GM04503 (cell line): ENCODE measurements around the gene HADHA.

Experiments used
- DNase-seq: peaks from one replicate; pipeline ENCODE4 v3.0.0-alpha.2; 2012; ENCODE audit warnings: low read depth

HADHA gene

DNA sequence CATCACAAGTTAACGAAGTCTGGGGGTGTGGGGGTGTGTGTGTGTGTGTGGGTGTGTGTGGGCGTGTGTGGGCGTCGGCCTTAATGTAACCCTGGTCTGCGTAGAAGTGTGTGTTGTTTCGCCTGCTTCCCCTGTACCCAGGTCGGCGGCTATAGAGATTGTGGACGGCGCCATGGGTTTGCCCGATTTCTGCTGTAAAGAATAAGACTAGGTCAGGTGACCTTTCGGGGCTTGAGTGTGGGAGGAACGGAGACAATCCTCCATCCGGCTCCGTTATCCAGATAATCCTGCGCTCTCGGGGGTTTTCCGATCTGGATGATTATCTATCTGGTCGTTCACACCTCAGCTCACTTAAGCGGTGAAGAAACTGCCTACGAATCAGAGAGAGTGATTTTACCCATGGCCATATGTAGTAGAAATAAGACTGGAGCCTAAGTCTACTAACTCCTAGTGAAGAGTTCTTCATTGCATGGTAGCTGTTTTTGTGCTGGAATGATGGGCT lies 850 bp upstream of the HADHA start:
- no peak for DNase-seq

DNA sequence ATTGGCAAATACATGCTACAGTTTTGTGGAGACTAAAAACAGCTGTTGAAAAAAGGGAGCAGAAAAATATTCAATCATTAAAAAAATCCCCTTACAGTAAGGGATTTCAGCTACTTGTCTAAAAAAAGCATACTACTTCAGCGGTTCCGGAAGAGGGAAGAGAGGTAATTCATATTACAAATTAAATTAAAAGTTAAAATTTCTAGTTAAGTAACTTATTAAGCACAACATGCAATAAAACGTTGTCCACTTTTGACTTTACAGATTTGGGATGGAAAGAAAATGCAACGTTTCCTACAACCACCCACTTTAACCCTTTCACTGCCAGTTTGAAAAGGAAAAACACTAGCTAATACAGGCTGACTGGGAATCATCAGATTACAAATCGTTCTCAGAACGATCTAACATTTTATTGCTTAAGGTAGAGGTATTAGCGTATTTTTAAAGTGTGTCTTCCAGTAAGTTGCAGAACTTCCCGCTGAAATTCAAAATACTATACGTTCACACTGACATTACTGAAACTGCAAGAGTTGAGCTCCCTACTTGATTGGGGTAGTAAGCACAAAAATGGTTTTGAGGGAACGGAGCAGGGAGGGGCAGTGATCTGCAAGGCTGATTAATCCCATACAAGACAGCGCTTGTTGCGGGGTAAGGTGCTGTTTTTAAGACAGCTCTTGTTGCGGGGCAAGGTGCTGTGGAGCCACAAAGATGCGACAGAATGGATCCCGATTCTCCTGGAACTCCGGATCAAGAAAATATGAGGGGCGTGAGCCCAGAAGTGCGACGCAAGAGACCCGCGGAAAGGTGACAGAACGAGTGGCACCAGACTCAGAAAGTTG lies 743 bp downstream of the HADHA start:
- no peak for DNase-seq

DNA sequence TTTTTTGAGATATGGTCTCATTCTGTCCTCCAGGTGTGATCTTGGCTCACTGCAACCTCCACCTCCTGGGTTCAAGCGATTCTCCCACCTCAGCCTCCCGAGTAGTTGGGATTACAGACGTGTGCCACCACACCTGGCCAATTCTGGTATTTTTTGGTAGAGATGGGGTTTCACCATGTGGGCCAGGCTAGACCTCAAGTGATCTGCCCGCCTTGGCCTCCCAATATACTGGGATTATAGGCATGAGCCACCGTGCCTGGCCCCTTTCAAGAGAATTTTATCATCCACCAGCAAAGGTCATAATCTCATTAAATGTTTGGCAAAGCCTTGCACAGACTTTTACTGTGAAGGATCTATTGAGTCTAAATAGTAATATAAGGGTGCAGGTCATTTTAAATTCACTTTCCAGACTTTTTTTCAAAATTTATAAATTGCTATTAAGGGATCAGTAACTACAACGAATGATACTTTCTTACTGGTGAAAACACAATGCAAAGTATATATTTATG lies 2.5 kb downstream of the HADHA start:
- DNase-seq = no peak

DNA sequence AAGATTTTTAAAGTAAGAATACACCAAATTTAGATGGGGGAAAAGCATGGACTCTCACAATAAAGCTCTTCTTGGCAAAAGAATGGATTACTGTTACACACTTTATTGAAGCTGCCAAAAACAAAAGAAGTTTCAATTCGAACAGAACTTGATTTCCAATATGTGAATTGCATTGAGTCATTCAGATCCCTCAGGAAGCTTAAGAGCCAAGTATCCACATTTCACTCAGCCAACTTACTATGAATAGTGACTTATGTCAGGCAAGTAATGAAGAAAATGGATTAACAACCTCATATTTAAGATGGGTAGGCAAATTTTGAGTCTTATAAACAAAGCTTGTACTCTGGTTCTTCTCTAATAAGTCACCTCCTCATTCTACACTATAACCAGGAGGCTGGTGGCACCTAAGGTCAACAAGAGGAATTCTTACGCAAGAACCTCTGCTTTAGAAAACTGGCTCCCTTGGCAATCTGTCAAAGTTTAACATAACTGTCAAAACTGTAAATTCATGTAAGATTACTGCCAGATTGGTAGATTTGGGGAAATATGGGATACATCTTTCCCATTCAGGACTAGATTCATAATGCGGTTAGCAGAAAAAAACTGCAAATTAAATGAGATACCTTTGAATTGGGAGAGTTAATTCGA lies 6.0 kb downstream of the HADHA start:
- DNase-seq = no peak

DNA sequence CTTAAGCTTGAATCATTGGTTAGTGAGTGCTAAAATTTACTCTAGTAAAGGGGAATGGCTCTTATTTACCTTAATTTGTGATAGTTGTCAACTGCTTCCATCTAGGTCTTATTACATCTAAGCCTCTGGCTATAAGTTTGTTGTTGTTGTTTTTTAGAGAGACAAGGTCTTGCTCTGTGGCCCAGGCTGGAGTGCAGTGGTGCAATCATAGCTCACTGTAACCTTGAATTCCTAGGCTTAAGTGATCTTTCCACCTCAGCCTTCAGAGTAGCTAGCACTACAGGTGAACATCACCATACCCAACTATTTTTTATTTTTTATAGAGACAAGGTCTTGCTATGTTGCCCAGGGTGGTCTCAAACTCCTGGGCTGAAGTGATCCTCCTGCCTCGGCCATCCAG lies 6.6 kb downstream of the HADHA start:
- no peak for DNase-seq

DNA sequence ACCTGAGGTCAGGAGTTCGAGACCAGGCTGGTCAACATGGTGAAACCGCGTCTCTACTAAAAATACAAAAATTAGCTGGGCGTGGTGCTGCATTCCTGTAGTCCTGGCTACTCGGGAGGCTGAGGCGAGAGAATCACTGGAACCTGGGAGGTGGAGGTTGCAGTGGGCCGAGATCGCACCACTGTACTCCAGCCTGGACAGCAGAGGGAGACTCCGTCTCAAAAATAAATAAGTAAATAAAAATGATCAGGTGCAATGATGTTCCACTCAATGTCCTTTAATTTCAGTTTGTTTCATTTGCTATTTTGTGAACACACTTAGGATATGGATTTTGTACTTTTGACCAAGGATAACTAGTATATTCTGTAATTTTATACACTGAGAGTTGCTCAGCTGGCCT lies 9.3 kb downstream of the HADHA start:
- no peak for DNase-seq

DNA sequence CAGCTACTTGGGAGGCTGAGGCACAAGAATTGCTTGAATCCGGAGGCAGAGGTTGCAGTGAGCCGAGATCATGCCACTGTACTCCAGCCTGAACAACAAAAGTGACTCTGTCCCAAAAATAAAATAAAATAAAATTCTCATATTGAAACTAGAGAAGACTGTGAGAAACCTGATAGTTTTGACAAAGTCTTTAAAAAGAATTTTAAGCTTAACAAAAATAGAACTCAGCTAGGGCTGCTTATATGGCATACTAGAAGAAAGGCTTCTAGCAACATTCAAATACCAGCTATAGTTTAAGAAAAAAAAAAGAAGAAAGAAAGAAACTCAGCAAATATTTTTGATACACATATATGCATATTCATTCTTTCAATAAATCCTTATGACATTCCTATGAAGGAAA lies 13.6 kb downstream of the HADHA start:
- DNase-seq = no peak

DNA sequence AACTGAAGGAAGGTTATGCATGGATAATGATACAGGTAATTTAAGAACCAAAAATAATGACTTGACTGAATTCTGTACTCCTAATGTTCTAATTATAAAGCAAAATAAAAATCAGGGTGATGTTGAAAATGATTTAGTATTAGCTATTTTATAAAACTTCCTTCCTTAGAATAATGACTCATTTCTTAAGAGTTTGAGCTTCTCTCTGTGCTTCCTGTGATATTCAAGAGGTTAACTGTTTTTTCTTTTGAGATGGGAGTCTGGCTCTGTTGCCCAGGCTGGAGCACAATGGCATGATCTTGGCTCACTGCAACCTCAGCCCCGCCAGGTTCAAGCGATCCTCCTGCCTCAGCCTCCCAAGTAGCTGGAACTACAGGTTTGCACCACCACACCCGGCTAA lies 14.8 kb downstream of the HADHA start:
- no peak for DNase-seq

DNA sequence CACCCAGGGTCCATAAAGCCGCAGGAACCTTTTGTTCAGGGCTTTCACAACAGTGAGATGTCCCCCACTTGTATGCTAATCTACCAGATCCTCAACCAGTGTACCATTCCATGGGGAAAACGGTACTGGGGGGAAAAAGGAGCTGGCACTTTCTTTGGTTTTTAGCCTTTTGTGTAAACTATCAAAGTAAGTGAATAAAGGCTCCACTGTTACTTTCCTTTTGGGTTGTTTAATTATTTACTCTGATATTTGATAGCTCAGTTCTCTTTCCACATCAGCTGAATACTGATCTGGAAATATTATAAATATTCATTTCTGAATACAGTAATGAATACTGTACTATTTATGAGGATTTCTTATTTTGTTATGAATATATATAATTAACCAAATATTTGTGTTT lies 20.3 kb downstream of the HADHA start:
- no peak for DNase-seq

DNA sequence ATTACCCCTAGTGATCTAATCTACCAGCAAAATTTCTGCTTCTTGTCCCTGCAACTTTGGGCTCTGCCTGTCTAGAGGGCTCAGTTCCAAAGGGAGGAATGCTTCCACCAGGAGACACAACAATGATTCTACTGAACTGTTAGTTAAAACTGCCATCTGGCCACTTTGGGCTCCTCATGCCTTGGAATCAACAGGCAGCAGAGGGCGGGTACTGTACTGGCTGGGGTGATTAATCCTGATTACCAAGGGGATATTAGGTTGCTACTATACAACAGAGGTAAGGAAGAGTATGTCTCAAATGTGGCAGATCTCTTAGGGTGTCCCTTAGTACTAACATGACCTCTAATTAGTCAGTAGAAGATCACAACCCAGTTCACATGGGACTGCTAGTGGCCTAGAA lies 21.4 kb downstream of the HADHA start:
- DNase-seq = no peak

DNA sequence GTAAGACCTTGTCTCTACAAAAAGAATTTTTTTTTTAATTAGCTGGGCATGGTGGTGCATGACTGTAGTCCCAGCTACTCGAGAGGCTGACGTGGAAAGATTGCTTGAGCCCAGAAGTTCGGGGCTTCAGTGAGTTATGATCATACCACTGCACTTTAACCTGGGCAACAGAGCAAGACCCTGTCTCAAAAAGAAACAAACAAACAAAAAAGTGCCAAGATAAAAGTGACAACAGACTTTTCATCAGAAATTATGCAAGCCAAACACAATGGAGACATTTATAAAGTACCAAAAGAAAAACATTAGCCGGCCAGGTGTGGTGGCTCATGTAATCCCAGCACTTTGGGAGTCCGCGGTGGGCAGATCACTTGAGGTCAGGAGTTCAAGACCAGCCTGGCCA lies 26.7 kb downstream of the HADHA start:
- DNase-seq = no peak

DNA sequence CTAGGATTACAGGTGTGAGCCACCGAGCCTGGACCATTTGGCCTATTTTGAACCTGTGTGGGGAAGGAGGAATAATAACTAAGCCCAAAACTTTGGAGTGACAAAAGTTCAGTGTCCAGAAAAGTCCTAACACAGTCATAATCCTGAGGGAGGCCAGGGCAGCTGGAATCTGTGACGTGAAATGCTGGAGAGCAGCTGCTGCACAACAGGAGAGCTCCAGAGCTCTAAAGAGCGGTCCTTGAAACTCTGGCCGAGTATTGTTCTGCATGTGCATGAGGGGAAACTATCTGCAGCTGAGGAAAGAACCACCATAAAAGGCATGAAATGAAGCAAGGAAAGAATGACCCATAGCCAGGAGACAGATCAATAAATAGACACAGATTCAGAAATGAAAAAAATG lies 27.8 kb downstream of the HADHA start:
- no peak for DNase-seq

DNA sequence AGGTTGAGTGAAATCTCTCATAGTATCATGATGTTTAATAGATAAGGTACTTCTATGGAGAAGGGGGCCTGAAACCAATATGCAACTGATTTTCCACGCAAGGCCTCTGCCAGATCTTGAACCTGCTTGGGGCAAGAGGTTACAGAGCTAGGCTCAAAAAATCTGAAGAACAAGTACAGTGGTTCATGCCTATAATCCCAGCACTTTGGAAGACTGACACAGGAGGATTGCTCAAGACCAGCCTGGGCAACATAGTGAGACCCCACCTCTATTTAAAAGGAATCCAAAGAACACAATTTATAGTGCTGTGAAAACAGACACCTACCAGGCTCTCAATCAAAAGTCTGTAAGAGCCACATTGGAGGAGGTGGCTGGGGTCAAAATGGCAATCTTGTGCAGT lies 28.6 kb downstream of the HADHA start:
- DNase-seq = no peak

DNA sequence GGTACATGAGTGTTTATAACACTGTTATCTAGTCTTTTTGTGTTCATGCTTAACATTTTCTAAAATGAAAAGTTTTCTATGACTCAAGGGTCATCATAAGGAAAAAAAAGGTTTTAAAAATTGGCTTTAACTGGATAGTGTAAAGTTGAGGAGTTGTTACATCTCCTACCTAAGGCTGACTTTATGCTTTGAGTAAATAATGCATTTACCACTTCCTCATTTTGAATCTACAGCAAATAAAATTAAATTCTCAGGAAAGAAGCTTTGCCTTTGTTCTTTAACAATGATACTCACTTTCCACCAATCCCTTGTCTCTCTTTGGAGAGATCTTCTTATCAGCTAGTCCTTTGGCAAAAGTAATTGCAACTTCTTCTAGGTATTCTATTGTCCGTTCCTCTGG lies 29.7 kb downstream of the HADHA start:
- no peak for DNase-seq

DNA sequence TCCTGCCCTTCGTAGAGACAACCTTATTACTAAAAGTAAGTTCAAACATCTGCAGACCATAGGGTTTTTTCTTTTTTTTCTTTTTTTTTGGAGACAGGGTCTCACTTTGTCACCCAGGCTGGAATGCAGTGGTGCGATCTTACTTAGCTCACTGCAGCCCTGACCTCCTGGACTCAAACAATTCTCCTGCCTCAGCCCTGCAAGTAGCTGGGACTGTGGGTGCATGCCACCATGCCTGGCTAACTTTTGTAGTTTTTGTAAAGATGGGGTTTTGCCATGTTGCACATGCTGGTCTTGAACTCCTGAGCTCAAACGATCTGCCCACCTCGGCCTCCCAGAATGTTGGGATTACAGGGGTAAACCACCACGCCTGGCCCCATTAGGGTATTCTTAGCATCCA lies 32.4 kb downstream of the HADHA start:
- no peak for DNase-seq

DNA sequence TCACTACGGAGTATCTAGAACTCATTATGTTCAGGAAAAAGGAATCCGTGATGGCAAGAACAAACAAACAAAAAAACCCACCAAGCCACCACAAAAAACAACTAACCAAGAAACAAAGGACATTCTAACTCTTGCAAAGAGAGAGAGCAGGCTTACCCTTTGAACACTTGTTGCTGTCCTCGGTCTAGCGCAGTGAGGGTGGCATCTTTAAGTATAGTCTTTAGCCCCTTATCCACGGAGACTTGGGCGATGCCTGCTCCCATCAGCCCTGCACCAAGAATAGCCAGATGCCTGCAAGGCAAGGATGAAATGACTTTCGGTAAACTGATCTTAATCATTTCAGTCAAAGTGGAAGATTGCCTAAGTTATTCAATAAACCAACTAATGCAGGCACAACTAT lies 40.5 kb downstream of the HADHA start:
- no peak for DNase-seq

DNA sequence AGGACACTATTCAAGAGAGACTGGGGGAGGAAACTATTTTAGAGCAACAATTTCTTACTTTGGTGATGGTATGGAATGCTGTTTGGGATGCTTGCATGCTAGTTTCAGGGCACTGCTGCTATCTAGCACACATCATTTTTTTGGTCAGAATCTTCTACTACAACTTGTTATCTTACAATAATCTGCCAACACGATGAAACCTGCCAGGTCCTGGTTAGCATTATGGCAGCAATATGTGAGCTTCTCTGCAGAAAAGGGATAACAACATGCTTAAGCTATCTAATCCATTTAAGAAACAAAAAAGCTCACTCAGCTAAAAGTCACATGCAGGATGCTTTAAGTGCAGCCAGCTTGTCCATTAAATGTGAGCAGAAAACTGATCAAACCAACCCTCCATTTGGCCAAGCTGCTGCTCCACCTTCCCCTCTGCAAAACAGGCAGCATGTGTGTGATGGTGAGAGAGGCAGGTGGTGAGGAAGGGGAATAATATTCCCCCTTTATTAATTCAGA lies 41.4 kb downstream of the HADHA start:
- DNase-seq = no peak

DNA sequence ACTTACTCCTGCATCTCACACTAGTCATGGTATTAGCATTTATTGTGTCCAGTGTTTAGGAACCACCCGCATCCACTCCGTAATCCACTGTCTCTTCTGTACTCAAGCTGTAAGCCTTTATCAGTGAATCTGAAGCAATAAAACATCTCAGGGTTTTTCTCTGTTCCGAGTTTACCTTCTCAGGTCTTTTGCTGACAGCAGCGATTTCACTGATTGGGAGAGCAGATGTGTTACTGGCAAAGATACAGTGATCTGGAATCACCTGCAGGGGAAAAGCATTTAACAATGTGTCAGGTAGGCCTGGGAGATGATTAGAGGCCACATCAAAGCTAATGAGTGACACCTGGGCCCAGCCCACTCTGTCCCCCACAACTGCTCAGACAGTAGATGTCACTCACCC lies 46.9 kb downstream of the HADHA start:
- no peak for DNase-seq

DNA sequence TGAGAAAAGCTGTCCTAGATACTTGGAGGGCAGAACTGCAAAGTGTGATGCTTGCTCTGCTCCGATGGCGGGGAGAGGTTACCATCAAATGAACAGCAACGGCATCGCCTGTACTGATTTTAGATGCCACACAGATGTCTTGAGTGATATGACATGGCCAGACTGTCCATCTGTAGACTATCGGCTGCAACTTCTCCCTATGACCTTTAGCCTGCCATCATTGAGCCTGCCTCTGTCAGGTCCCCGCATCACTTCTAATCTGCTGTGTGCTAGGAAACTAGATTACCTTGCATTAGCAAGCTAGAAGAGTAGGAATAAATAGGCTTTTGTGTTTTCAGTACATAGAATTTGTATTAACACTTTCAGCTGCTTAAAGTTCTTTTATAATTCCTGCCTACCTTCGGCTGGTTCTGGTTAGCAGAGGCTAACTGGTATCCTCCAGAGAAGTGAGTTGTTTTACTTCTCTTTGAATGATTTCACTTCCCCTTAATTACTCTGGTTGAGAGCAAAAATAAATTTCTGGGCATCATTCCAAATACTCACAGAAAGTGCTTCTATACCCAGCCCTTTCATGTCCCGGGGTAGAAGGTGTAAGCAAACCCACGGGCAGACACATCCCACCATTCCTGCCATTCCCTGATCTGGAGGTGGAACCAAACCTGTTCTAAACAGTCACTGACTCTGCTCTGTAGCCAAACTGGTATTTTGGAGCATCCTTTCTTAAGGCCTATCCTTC lies 47.6 kb downstream of the HADHA start:
- no peak for DNase-seq

DNA sequence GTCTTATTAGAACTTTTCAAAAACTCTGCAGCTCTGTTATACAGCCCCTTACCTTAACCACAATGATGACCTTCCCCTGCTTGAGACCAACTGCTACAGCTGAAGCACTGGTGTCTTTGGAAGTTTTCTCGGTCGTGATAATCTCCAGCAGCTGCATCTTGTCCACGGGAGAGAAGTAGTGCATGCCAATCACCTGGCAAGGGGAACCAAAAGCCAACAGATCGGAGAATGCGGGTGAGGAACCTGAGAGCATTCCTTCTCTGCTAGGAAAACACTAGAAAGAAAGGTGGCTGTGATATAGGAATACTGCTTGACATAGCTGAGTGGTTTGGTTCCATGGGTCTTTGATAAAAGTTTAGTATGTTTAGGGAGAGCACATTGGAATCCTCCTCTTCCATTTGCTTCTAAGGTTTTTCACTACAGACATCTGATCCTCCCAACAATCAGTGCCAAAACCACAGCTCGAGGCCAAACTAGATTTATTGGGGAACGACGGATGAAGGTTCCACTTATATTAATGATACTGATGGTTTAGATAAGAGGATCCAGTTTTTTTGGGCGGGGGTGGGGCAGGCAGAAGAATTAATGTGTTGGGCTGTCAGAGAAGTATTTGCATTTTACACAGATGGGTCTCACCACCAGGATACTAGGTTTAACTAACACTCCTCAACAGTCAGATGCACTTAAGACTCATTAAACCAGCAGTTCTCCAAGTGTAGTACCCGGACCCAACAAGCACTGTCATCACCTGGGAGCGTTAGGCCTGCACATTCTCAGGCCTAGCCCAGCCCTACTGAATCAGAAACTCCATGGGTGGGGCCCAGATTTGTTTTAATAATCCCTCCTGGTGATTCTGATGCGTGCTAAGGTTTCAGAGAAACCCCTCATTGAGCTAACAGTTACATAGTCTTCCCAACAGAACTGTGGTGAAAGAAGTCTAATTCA lies 49.1 kb downstream of the HADHA start:
- no peak for DNase-seq

DNA sequence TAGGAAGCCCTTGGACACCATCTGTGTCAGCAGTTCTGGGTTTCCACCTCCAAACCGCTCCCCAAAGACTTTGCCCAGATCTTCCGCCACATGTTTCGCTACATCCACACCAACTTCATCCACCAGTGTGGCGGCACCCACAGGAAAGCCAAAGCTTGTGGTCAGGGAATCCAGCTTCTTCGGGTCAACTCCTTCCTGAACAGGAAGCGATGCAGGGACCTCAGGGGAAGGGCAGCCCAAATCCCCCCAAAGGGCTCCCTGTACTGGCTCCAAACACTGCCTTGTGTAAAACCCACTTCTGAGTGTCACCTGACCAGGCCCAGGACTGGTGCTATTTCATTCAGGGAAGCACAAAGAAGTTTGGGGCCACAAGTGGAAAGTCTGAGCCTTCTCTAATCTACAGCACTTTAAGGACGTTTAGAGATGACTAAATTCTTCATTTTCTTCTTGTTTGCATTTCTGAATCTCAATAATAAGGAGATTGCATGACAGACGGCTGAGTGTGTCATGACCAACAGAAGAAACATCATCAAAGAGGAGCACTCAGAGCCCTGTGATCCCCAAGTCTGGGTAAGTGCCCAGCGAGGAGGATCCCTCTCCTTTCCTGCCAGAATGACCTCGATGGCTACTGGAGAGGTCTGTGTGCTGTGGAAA lies 50.7 kb downstream of the HADHA start:
- DNase-seq = peak; percentile 26
